ACC112 (cell line): ENCODE results near the gene SUGT1.
"Not testable (repeated sequence)": the region's sequence is repeated elsewhere in the genome, so short reads cannot be mapped to it uniquely, and the experiment has no call there.

ENCODE experiments used
- H2AFZ ChIP-seq: fragments of 200-600 bp; sonication (generic); one replicate; pipeline ENCODE4 v1.6.0; 2017; ENCODE audit warnings: antibody characterized with exemption, low read length; ENCODE audit not compliant: unreplicated experiment
- H3K27ac ChIP-seq: fragments of 200-600 bp; sonication (generic); 2 replicates; pipeline ENCODE4 v1.5.1; 2014; ENCODE audit warnings: low read depth, mild to moderate bottlenecking, antibody characterized with exemption, low read length, moderate library complexity
- H3K27me3 ChIP-seq: fragments of 200-600 bp; sonication (generic); 2 replicates; pipeline ENCODE4 v1.6.1; 2014; ENCODE audit warnings: mild to moderate bottlenecking, antibody characterized with exemption, low read length, moderate library complexity, mixed read lengths; ENCODE audit not compliant: insufficient read depth
- H3K36me3 ChIP-seq: fragments of 200-600 bp; sonication (generic); 2 replicates; pipeline ENCODE4 v1.6.1; 2016; ENCODE audit warnings: mild to moderate bottlenecking, antibody characterized with exemption, low read length, moderate library complexity, mixed read lengths; ENCODE audit not compliant: insufficient read depth
- H3K4me1 ChIP-seq: fragments of 200-600 bp; sonication (generic); one replicate; pipeline ENCODE4 v1.6.1; 2016; ENCODE audit warnings: low read length, mixed read lengths; ENCODE audit not compliant: insufficient read depth, unreplicated experiment, control insufficient read depth
- H3K4me3 ChIP-seq: fragments of 200-600 bp; sonication (generic); 2 replicates; pipeline ENCODE4 v1.5.1; 2014; ENCODE audit warnings: mild to moderate bottlenecking, low read depth, low read length
- H3K79me2 ChIP-seq: fragments of 200-600 bp; sonication (generic); one replicate; pipeline ENCODE4 v1.6.0; 2016; ENCODE audit warnings: low read length; ENCODE audit not compliant: control insufficient read depth, unreplicated experiment, insufficient read depth

SUGT1 gene

DNA sequence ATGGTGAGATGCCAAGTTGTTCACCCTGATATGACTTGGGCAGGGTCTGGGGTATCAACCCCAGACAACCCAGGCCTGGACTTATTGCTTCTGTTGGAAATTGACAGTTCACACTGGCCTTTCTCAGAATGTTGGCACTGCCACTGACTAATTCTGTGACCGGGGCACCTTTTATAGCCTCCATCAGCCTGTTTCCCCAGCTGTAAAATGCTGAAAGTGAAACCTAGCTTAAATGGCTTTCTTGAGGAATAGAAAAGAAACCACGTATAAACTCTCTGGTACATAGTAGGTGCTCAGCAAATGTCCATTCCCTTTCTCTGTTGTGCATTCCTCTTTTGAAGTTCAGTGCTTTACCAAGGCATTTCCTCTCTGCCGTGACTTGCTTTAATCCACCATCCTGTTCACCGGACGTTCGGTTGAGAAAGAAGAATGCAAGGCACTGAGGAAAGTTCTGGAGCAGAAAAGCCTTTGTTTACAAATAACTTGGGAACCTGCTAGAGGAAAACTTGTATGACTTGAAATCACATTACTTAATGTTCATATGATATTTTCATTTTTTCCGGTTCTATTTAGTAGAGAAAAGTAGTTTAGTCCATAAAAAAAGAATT, 21.4 kb upstream of the SUGT1 start:
- not testable (repeated sequence) for H3K36me3 ChIP-seq, H3K27me3 ChIP-seq, H3K27ac ChIP-seq, H3K4me1 ChIP-seq, H3K4me3 ChIP-seq, H3K79me2 ChIP-seq, H2AFZ ChIP-seq

- H3K4me3 ChIP-seq, result no peak overlapping the region
- no peaks in the 10 kb centered on the region for H3K4me1 ChIP-seq
- no peak overlapping the region for H3K27ac ChIP-seq
- no peak overlapping the region for H2AFZ ChIP-seq
- H3K36me3 ChIP-seq, result 0 out of 2 replicates have a peak, but pooled peaks cover 2% of the 10 kb centered on the region
- no peaks in the 10 kb centered on the region for H3K27me3 ChIP-seq
- H3K79me2 ChIP-seq, result no peaks in the 10 kb centered on the region
Measured at GRCh38 chr13:52638666-52639328, 13.8 kb upstream of the SUGT1 start.

GRCh38 chr13:52642131-52642530, 10.5 kb upstream of the SUGT1 start, which contains the start of gene HNRNPA1L2:
HNRNPA1L2 (plus strand) TSS chr13:52642431; CDS start chr13:52642493, 62 bp downstream.
- Histone ChIP-seq H3K27ac (no peak within 1 kb of the TSS), H3K27me3 (no peaks in the 10 kb centered on the region), H2AFZ (no peak within 1 kb of the TSS), H3K36me3 (0 out of 2 replicates have a peak, but pooled peaks cover 2% of the 10 kb centered on the region), H3K4me3 (no peak within 1 kb of the TSS), H3K4me1 (no peaks in the 10 kb centered on the region), H3K79me2 (no peaks in the 10 kb centered on the region)

DNA sequence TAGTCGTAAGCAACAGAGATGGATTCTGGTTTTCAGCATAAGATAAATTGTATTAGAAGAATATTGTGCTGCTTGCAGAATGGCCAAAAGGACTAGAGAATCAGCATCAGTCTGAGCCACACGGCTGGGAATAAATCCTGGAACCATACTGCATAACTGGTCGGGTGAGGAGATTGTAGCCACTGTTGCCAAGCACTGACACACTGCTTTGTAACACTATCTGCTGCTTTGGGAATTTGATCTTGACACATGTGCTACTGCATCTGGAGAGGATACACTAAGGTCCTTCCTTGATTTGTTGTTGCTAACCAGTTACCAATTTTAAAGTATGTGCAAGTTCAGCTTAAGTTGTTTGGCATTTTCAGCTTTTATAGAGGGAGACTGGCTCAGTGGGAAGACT, 8.5 kb upstream of the SUGT1 start:
- Histone ChIP-seq H3K27ac (no peak overlapping the region), H2AFZ (no peak overlapping the region), H3K4me3 (no peak overlapping the region), H3K27me3 (no peaks in the 10 kb centered on the region), H3K79me2 (no peaks in the 10 kb centered on the region), H3K4me1 (no peaks in the 10 kb centered on the region), H3K36me3 (0 out of 2 replicates have a peak, but pooled peaks cover 2% of the 10 kb centered on the region)

- no peaks in the 10 kb centered on the region for H3K27me3 ChIP-seq
- H3K27ac ChIP-seq, result no peak overlapping the region
- H3K4me3 ChIP-seq, result no peak overlapping the region
- H3K4me1 ChIP-seq, result peaks cover 6% of the 10 kb centered on the region
- H3K36me3 ChIP-seq, result no peaks in the 10 kb centered on the region
- H2AFZ ChIP-seq, result no peak overlapping the region
- peaks cover 21% of the 10 kb centered on the region for H3K79me2 ChIP-seq
Measured at GRCh38 chr13:52646967-52647366, 5.7 kb upstream of the SUGT1 start.

DNA sequence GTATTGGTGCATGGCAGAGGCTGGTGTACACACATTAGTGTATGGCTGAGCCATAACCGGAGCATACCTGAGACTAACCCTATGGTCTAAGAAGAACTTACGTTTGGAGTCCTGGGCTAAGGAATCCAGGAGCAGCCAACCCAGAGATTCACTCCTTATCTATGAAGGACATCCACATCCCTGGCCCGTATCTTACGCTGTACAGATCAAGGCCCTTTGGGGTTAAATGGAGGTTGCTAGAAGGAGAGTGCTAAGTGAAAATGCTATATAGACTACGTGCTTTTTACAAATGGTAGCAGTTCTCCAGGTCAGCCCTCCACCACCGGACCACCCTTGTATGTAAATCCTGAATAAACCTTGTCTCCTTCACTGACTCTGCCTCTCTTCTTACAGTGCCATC, 1.9 kb upstream of the SUGT1 start:
- H3K27ac ChIP-seq, result no peak overlapping the region

GRCh38 chr13:52651897-52652195, 790 bp upstream of the SUGT1 start:
- Histone ChIP-seq H3K4me3 (peak overlapping the region; percentile 84), H3K79me2 (peaks cover 62% of the 10 kb centered on the region), H3K27ac (peak overlapping the region; percentile 99), H3K36me3 (no peaks in the 10 kb centered on the region), H3K4me1 (peaks cover 13% of the 10 kb centered on the region), H3K27me3 (no peaks in the 10 kb centered on the region), H2AFZ (peak overlapping the region; percentile 69)

More for the DNA sequence above, 1.9 kb upstream of the SUGT1 start:
- peak overlapping the region; percentile 84 for H3K4me3 ChIP-seq
- H2AFZ ChIP-seq, result no peak overlapping the region
- H3K27me3 ChIP-seq, result no peaks in the 10 kb centered on the region
- peaks cover 11% of the 10 kb centered on the region for H3K4me1 ChIP-seq
- H3K79me2 ChIP-seq, result peaks cover 51% of the 10 kb centered on the region
- no peaks in the 10 kb centered on the region for H3K36me3 ChIP-seq

GRCh38 chr13:52652980-52653303, 306 bp downstream of the SUGT1 start:
- Histone ChIP-seq H3K27ac (peak overlapping the region; percentile 99), H3K36me3 (peaks cover 6% of the 10 kb centered on the region; the same call in 1 of the 2 replicates), H3K4me1 (peaks cover 17% of the 10 kb centered on the region), H3K27me3 (no peaks in the 10 kb centered on the region), H3K4me3 (peak overlapping the region; percentile 84), H3K79me2 (peaks cover 72% of the 10 kb centered on the region), H2AFZ (peak overlapping the region; percentile 93)

DNA sequence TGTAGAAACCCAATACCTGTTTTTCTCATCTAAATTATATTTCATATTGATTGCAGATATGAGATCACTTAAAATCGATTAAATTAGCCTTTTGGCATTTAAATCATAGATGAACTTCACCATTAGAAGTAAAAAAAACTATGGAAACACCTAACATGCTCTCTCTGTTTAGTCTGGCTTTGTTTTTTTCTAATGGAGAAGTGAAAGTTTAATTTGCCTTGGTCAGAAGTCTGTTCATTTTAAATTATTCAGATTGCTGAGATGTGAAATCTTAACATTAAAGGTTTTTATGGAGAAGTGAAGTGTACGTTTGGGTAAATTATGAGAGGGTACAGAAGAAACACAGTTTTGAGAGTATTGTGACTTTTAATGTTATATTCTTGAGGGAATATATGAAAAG, 6.7 kb downstream of the SUGT1 start:
- H3K4me1 ChIP-seq, result peaks cover 11% of the 10 kb centered on the region
- no peak overlapping the region for H3K27ac ChIP-seq
- peaks cover 40% of the 10 kb centered on the region for H3K79me2 ChIP-seq

GRCh38 chr13:52664272-52664671, 11.6 kb downstream of the SUGT1 start:
- no peak overlapping the region for H3K27ac ChIP-seq
- H3K79me2 ChIP-seq, result no peaks in the 10 kb centered on the region
- H2AFZ ChIP-seq, result no peak overlapping the region
- no peaks in the 10 kb centered on the region for H3K4me1 ChIP-seq
- no peaks in the 10 kb centered on the region for H3K27me3 ChIP-seq
- H3K4me3 ChIP-seq, result no peak overlapping the region
- H3K36me3 ChIP-seq, result peaks cover 38% of the 10 kb centered on the region

More for the DNA sequence above, 6.7 kb downstream of the SUGT1 start:
- Histone ChIP-seq H2AFZ (no peak overlapping the region), H3K4me3 (no peak overlapping the region), H3K36me3 (peaks cover 33% of the 10 kb centered on the region), H3K27me3 (no peaks in the 10 kb centered on the region)

DNA sequence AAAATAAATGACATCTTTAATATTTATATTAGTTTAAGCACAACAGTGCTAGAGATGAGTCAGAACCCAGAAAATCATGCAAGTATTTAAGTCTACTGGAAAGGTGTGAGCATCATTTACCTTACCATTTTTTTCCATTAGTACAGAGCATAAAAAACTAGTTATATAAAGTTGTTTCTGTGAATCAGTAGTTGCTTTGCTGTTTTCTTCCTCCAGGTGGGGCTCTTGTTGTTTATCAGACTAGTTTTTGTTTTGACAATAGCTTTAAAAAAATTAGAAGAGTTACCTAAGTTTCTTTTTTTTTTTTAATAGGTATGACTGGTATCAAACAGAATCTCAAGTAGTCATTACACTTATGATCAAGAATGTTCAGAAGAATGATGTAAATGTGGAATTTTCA, 12.7 kb downstream of the SUGT1 start:
- peaks cover 33% of the 10 kb centered on the region for H3K36me3 ChIP-seq
- H3K27me3 ChIP-seq, result no peaks in the 10 kb centered on the region

More for the DNA sequence above, 12.7 kb downstream of the SUGT1 start:
- Histone ChIP-seq H3K4me1 (no peaks in the 10 kb centered on the region), H3K79me2 (no peaks in the 10 kb centered on the region), H3K4me3 (no peak overlapping the region), H3K27ac (no peak overlapping the region), H2AFZ (no peak overlapping the region)
